PC-9 (cell line): Measurements from ENCODE around the gene PWWP2B.

Experiments
- CTCF ChIP-seq: fragments of 200-600 bp; sonication (generic); conservative IDR thresholded peaks from 2 replicates; pipeline ENCODE4 v1.6.1; 2017; ENCODE audit warnings: mixed run types, antibody characterized with exemption, mild to moderate bottlenecking, moderate library complexity
- EZH2 ChIP-seq: fragments of 200-600 bp; sonication (generic); IDR thresholded peaks from 2 replicates; pipeline ENCODE4 v1.8.0; 2017; ENCODE audit warnings: antibody characterized with exemption, low read depth

GRCh38 chr10:132408823-132409666 is 12.0 kb downstream of the PWWP2B start:
- no peak for TF ChIP-seq CTCF
- no peak for TF ChIP-seq EZH2
